IPS DF 4.7 (cell line): ENCODE data around the gene IL1RL2.

Experiments used
- DNase-seq: peaks from one replicate; pipeline ENCODE4 v3.0.0-alpha.2; 2013; ENCODE audit warnings: low spot score; ENCODE audit errors: extremely low read depth

Gene IL1RL2

DNA sequence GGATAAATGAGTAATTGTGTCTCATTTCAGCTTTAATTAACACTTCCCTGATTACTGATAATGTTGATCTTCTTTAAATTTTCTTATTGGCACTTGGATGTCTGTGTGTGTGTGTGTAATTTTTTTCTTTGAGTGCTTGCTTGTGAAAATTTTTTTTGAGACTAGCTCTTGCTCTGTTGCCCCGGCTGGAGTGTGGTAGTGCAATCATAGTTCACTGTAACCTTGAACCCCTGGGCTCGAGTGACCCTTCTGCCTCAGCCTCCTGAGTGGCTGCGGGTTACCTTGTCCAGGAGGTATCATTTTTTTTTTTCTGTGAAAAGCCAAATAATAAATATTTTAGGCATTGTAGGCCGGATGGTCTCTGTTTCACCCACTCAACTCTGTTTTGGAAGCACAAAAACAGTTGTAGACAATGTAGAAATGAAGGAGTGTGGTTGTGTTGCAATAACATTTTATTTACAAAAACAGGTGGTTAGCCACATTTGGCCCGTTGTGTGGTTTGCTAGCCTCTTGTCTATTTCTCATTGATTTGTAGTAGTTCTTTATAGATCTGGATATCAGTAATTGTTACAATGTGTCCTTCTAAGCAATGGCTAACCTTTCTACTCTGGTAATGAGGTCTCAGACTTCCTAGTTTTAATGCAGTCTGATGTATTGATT lies 7.9 kb downstream of the IL1RL2 start:
- DNase-seq: no peak

DNA sequence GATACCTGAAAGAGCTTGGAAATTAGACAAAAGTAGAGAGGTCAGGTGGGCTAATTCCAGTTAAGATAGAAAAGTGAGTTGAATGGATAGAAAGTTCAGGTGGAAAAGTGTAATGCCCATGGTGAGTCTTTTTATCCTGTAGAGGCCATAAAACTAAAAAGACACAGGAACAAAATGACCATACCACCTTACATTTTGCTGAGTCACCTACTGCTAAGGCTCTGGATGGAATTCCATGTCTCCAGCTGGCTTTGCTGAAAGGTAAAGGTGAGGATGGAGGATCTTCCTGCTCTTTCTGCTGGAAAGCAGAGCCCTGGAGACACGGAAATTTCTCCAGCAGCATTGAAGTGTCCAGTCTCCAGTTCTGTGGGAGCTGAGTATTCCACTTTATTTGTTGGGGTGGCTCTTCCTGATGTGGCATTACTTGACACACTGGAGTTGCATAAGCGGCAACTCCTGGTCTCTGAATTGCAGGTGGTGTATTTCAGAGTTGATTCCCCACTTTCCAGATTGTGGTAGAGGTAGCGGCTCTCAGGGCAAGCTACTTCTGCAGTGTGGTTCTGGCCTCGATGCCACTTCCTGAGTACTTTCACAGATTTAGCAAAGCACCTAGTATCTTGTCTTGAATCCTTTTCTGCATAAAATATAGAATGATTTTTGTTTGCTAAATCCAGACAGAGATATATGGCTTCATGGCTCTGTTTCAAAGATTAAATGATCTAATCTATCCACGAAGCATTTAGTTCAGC lies 10.7 kb downstream of the IL1RL2 start:
- DNase-seq: no peak

GRCh38 chr2:102200539-102200938 lies 13.7 kb downstream of the IL1RL2 start:
- no peak for DNase-seq

DNA sequence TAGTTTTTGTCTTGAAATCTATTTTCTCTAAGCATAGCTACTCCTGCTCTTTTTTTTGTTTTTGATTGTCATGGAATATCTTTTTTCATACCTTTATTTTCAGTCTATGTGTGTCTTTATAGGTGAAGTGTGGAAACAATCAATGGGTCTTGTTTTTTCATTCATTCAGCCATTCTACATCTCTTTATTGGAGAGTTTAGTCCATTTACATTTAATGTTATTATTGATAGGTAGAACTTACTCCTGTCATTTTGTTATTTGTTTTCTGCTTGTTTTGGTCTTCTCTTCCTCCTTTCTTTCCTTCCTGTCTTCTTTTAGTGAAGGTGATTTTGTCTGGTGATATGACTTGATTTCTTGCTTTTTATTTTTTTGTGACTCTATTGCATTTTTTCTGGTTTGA lies 17.8 kb downstream of the IL1RL2 start:
- no peak for DNase-seq

DNA sequence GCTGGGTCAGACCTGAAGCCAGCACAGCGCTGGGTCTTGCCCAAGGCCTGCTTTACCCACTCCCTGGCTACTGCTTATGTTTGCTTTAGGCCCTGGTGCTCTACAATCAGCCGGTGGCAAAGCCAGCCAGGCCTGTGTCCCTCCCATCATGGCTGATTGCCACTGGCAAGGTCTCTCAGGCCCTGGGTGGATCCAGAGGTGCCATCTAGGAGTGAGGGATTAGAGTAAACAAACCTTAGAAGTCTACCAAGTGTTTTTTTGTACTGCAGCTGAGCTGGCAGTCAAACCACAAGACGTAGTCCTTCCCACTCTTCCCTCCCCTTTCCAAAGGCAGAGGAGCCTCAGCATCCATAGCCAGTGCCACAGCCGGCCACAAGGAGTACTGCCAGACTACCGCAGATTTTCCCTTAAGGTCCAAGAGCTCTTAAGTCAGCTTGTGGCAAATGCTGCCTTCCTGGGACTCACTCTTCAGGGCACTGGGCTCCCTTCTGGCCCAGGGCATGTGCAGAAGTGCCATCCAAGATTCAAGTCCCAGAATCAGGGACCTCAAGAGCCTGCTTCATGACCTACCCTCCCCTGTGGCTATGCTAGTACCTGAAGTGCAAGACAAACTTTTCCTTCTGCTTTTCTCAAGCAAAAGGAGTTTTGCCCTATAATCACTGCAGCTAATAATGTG lies 20.0 kb downstream of the IL1RL2 start:
- DNase-seq: no peak

DNA sequence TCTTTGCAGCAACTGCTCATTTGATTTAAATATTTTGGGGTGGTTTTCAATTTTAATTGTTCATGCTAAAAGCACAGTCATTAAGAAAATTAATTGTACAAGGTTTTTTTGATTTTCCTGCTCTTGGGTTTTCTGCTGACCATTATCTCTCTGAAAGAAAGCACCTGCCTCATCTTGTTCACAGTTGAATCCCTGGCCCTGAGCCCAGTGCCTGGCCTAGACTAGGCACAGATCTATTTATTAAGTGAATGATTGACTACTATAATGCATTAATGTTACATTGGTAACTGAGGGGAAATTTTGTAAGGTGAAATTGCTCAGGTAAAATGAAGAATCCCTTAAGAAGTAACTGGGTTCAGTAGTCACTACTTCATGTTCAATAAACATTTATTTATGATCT lies 22.0 kb downstream of the IL1RL2 start:
- DNase-seq: no peak

DNA sequence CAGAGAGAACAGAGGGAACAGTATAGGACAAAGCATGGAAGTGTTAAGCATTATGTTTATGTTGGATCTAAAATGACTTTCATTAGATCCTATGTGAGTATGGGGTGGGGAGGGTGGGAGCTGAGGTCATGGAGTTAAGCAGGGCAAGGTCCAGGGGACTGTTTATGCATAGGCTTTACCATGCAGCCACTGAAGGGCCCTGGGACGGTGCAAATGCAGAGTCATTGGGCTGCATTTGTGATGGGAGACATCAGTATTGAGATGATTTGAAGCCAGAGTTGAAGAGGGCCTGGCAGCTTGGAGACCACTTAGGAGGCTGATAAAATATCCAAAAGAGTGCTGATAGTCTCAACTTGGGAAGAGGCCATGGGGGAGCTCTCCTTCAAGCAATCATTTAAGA lies 22.7 kb downstream of the IL1RL2 start:
- DNase-seq: no peak

DNA sequence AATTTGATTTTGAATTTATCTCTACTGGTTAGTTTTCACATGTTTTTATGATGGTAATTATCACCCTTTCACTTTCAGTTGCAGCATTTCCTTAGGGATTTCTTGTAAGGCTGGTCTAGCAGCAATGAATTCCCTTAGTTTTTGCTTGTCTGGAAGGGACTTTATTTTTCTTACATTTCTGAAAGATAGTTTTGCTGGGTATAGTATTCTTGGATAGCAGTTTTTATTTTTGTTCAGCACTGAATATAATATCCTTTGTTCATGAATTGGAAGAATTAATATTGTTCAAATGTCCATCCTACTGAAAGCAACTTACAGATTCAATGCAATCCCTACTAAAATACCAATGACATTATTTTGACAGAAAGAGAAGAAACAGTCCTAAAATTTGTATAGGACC lies 30.2 kb downstream of the IL1RL2 start:
- no peak for DNase-seq

DNA sequence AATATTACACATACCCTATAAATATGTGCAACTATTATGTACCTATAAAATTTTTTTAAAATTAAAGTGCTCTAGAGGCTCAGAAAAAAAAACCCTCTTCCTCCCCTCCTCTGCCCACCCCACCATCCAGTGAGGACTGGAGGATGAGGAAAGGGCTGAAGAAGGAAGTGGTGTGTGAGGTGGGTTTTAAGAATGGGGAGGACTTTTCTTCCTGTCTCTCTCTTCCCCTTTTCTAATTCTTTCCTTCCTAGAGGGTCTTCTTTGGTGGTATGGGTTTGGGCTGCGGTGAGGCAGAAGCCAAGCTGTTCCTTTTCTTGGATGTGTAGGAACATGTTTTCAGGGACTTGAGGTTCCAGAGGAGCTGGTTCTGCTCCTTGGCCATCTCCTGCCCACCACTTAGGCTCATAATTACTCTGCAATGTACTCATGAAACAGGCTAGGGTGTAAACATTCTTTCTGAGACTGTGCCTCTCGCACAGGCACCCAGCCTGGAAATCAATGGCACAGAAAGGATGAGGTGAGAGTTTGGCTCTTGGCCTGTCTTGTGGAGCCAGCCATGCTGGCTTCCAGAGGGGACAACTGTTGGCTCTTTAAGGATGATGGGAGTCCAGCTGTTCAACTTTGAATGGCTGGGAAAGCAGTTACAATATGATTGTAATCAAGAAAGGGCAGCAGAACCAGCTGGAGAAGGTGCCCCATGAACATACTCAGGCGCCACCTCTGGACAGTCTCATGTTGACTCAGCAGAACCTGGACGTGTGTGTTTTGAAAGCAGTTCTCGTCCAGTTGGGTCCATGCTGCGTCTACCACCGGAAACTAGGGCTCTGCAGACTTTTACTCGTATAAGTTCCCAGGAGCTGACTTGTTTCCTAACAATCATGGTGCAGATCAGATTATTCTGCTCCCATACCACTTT lies 38.3 kb downstream of the IL1RL2 start:
- DNase-seq: no peak

- DNase-seq: no peak
Observed at GRCh38 chr2:102226171-102226570, 39.3 kb downstream of the IL1RL2 start.

GRCh38 chr2:102226612-102227391 lies 40.0 kb downstream of the IL1RL2 start:
- no peak for DNase-seq

GRCh38 chr2:102229141-102229769 lies 42.4 kb downstream of the IL1RL2 start:
- no peak for DNase-seq

- no peak for DNase-seq
Observed at GRCh38 chr2:102230410-102230909, 43.6 kb downstream of the IL1RL2 start.

- DNase-seq: no peak
Observed at GRCh38 chr2:102233132-102233884, 46.5 kb downstream of the IL1RL2 start.

DNA sequence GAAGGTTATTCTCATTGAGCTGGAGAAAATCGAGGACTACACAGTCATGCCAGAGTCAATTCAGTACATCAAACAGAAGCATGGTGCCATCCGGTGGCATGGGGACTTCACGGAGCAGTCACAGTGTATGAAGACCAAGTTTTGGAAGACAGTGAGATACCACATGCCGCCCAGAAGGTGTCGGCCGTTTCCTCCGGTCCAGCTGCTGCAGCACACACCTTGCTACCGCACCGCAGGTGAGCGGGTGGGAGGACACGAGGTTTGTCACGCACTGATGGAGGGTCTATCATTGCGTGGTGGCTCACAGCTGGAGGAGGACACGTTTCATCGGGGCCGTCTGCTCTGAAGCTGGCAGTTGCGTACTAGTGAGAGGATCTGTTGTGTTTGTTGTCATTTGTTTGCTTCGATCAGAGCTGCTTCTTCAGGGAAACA lies 48.2 kb downstream of the IL1RL2 start:
- no peak for DNase-seq

GRCh38 chr2:102235491-102235890 lies 48.7 kb downstream of the IL1RL2 start:
- DNase-seq: no peak

GRCh38 chr2:102236132-102236531 lies 49.3 kb downstream of the IL1RL2 start:
- no peak for DNase-seq

- no peak for DNase-seq
Observed at GRCh38 chr2:102237176-102237575, 50.4 kb downstream of the IL1RL2 start.

GRCh38 chr2:102238039-102238756 lies 51.4 kb downstream of the IL1RL2 start:
- DNase-seq: no peak
